ENCODE data around the gene EIF2S3B. TPM values are rescaled to one million over a fixed set of nuclear protein-coding genes. Genes with fewer than 3 reads are reported as not detected.

The EIF2S3B gene
- total RNA-seq, 1 experiment from 2014 or later, result 0.73 TPM

- BruUV-seq (replicated peaks), result no TSS peak
- H3K4me3 Mint-ChIP-seq (ENCODE audit: unreplicated experiment), result no peak overlapping the region
- H3K27ac Mint-ChIP-seq (ENCODE audit: unreplicated experiment), result no peak overlapping the region
- no peaks in the 10 kb centered on the region for H3K4me1 ChIP-seq
- ChIA-PET POLR2A (no interaction called here), CTCF (no interaction called here)
- no peaks in the 10 kb centered on the region for H3K36me3 ChIP-seq (ENCODE audit: control insufficient read depth, insufficient read depth, low read length)
- no peaks in the 10 kb centered on the region for H3K36me3 Mint-ChIP-seq (ENCODE audit: insufficient read depth, unreplicated experiment)
- DNase-seq, result no peak
- no peak overlapping the region for H3K4me3 ChIP-seq (ENCODE audit: low read depth, low read length)
- TF ChIP-seq CTCF (IDR thresholded peaks at IDR 0.05; ENCODE audit: insufficient read depth in 1 of 2, low read depth in 1 of 2, low read length in 1 of 2, severe bottlenecking in 1 of 2, unreplicated experiment in 1 of 2), result no peak
- peaks cover 6% of the 10 kb centered on the region; the same call in 1 of the 2 replicates for H3K9me3 ChIP-seq
- H3K9me3 Mint-ChIP-seq (ENCODE audit: unreplicated experiment), result no peaks in the 10 kb centered on the region
- intact Hi-C loops (cut with micrococcal nuclease; ENCODE audit: unreplicated experiment), result no loop called here
- no peaks in the 10 kb centered on the region for H3K27me3 ChIP-seq (replicated peaks; ENCODE audit: control insufficient read depth, insufficient read depth, low read length)
- H3K27me3 Mint-ChIP-seq (ENCODE audit: insufficient read depth, unreplicated experiment), result peaks cover 9% of the 10 kb centered on the region
- no peaks in the 10 kb centered on the region for H3K4me1 Mint-ChIP-seq (ENCODE audit: low read depth, unreplicated experiment)
Measured at GRCh38 chr12:10543499-10543898, 37.8 kb downstream of the EIF2S3B start.

GRCh38 chr12:10551375-10551774 lies 45.7 kb downstream of the EIF2S3B start:
- TF ChIP-seq CTCF (IDR thresholded peaks at IDR 0.05; ENCODE audit: insufficient read depth in 1 of 2, low read depth in 1 of 2, low read length in 1 of 2, severe bottlenecking in 1 of 2, unreplicated experiment in 1 of 2), result no peak
- Mint-ChIP-seq H3K36me3 (ENCODE audit: insufficient read depth, unreplicated experiment) (no peaks in the 10 kb centered on the region), H3K9me3 (ENCODE audit: unreplicated experiment) (no peaks in the 10 kb centered on the region), H3K27me3 (ENCODE audit: insufficient read depth, unreplicated experiment) (peaks cover 9% of the 10 kb centered on the region), H3K4me1 (ENCODE audit: low read depth, unreplicated experiment) (no peaks in the 10 kb centered on the region), H3K27ac (ENCODE audit: unreplicated experiment) (no peak overlapping the region), H3K4me3 (ENCODE audit: unreplicated experiment) (no peak overlapping the region)
- ChIA-PET CTCF (no interaction called here), POLR2A (no interaction called here)
- no peaks in the 10 kb centered on the region for H3K4me1 ChIP-seq
- BruUV-seq (replicated peaks), result no TSS peak
- H3K9me3 ChIP-seq, result no peaks in the 10 kb centered on the region
- no peaks in the 10 kb centered on the region for H3K36me3 ChIP-seq (ENCODE audit: control insufficient read depth, insufficient read depth, low read length)
- intact Hi-C loops (cut with micrococcal nuclease; ENCODE audit: unreplicated experiment), result no loop called here
- no peak for DNase-seq
- H3K4me3 ChIP-seq (ENCODE audit: low read depth, low read length), result no peak overlapping the region
- no peaks in the 10 kb centered on the region for H3K27me3 ChIP-seq (replicated peaks; ENCODE audit: control insufficient read depth, insufficient read depth, low read length)

GRCh38 chr12:10553148-10553547 lies 47.5 kb downstream of the EIF2S3B start:
- Mint-ChIP-seq H3K27me3 (ENCODE audit: insufficient read depth, unreplicated experiment) (peaks cover 12% of the 10 kb centered on the region), H3K36me3 (ENCODE audit: insufficient read depth, unreplicated experiment) (no peaks in the 10 kb centered on the region), H3K4me3 (ENCODE audit: unreplicated experiment) (no peak overlapping the region), H3K27ac (ENCODE audit: unreplicated experiment) (no peak overlapping the region), H3K9me3 (ENCODE audit: unreplicated experiment) (no peaks in the 10 kb centered on the region), H3K4me1 (ENCODE audit: low read depth, unreplicated experiment) (no peaks in the 10 kb centered on the region)
- no peak for TF ChIP-seq CTCF (IDR thresholded peaks at IDR 0.05; ENCODE audit: insufficient read depth in 1 of 2, low read depth in 1 of 2, low read length in 1 of 2, severe bottlenecking in 1 of 2, unreplicated experiment in 1 of 2)
- ChIA-PET CTCF (interaction anchor here (0.6 kb wide), 1 partner anchor 324 kb away, joined by 9 read pairs; no protein-coding TSS in a partner anchor), POLR2A (no interaction called here)
- intact Hi-C loops (cut with micrococcal nuclease; ENCODE audit: unreplicated experiment), result no loop called here
- Histone ChIP-seq H3K27me3 (replicated peaks; ENCODE audit: control insufficient read depth, insufficient read depth, low read length) (no peaks in the 10 kb centered on the region), H3K4me1 (no peaks in the 10 kb centered on the region), H3K36me3 (ENCODE audit: control insufficient read depth, insufficient read depth, low read length) (no peaks in the 10 kb centered on the region), H3K4me3 (ENCODE audit: low read depth, low read length) (no peak overlapping the region), H3K9me3 (no peaks in the 10 kb centered on the region)
- no peak for DNase-seq
- no TSS peak for BruUV-seq (replicated peaks)
